ENCODE measurements around the gene C1orf116.

C1orf116 gene

DNA sequence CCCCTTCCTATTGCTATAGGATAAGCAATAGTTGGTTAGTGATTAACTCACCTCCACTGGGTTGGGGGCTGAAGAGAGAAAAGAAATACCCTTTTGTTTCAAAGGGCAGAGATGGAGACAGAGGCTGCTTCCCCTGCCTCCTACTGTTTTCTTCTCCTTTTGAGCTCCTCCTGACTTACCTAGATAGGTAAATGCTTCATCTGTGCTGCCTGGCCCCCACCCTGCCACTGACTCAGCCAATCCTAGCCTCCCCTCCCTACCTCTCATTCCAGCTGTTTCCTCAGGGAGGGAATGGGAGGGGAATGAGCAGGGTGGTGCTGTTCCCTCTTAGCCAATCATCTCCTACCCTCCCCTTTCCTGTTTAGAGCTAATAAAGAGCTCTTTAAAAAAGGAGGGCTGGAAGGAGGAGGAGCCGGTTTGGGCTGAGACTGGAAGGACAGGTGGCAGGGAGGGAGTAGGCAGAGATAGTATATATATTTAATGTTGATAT lies at the start of gene C1orf116:
Gene C1orf116 (minus strand): TSS at position 229 of the 490 bp plus-strand sequence. CDS start 5,158 bp downstream, outside the sequence.
- DNase-seq: no peak

DNA sequence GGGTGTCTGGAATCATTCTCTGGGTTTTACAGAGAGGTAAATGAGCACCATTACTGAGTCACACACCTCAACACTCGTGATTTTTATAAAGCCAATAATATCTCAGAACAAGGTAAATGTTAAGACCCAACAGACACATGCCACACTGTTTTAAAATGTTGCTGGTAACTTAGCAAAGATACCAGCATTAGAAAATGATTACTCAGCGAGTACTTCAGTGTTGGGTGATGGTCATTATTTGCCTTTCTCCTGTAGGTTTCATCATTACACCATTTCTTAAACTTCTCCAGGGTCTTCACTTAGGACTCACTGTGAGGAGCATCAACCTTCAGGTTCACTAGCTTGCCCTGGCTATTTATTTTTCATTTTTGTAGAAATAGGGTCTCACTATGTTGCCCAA lies 49.2 kb upstream of the C1orf116 start:
- DNase-seq: no peak

DNA sequence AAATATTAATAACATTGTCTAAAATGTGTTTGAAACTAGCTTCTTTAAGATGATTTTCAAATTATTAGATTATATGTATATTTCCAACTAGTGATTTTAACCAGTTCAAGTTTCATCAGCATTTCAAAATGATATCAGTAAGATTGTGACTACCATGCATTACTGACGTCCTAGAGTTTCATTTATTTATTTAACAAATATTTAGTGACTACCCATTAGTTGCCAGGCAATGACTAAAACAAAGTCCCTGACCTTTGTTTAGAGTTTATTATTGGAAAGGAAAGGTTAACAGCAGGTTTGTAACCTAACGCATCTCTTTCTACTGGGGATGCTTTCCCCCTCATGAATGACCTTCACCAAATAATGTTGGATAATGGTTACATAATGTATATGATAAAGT lies 48.5 kb upstream of the C1orf116 start:
- no peak for DNase-seq

DNA sequence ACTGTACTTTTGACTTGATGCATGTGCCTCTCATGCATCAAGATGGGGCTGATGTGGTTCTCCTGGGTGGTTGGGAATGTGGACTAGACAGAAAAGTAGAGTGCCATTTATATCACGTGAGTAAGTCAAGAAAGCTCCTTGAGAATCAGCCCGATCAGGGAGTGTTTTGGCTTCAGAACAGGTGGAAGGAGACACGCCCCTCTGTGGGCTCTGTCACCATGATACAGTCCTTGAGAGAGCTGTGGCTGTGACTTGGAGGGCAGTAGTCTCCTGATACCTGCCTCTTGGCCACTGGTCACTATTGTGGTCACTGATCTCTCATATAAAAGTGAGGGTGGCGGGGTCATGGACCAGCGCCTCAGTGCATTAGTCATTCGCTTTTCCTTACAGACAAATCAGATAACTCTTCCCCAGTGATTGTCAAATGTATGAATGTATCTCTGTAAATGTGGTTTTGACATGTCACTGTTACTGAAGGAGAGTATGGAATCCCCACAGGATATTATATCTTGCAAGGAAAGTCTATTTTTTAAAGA lies 47.2 kb upstream of the C1orf116 start:
- no peak for DNase-seq

DNA sequence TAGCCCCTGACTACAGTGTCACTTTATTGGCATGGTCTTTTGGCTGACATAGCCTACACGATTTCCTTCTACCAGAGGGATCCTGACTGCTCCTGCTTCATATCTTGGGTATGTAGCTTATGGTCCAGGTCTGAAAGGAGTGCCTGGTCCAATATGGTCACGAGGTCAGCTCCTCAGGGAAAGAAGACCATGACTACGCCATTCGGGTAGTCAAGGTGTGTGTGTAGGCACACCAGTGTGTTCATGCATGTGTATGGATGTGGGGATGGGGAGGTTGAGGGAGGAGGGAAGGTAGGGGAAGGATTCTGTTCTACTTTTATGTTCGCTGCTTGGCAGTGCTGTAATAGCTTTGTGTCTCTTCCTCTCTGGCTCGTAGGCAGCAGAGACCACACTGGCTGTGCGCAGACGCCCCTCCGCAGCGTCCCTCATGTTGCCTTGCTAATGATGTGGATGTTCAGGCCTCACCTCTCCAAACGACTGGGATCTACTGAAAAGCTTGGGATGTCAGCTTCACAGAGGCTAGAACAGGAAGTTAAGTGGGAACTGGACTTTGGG lies 46.1 kb upstream of the C1orf116 start:
- DNase-seq: no peak

DNA sequence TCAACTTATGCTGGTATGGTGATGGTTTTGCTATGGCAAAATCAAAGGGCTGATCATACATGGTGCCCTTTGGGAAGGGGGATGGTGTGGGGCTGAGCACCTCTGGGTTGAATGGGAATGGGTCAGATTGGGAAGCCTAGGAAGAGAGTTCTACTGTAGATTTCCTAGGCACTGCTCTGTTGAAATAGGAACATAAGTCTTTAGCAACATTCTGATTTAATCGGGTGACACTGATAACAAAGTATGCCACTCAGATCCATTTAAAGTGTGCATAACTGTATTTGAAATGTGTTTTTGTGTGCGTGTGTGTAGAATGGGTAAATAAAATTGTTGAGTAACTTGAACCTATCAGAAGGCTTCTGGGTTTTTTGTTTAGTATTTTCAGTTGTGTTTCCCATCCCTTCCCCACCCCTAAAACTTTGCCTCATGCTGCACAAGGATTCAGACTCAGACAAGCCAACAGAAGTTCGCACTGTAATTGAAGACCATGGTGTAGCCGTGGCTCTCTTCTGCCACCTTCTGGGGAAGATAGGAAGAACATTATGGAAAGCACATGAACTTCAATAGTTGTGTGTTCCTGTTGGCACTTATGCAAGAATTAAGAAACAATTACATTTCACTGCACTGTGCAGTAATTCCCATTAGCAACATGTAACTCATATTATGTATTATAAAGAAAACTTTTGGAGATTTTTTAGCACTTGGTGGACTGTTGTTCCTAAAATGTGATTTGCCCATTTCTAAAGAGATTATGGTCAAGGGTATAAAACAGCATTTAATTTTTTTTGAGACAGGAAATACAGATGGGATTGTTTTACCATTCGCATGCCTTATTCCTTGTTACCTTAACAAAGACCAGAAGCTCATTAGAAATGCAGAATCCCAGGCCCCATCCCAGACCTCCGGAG lies 45.2 kb upstream of the C1orf116 start:
- DNase-seq: peak; percentile 44 to 68

DNA sequence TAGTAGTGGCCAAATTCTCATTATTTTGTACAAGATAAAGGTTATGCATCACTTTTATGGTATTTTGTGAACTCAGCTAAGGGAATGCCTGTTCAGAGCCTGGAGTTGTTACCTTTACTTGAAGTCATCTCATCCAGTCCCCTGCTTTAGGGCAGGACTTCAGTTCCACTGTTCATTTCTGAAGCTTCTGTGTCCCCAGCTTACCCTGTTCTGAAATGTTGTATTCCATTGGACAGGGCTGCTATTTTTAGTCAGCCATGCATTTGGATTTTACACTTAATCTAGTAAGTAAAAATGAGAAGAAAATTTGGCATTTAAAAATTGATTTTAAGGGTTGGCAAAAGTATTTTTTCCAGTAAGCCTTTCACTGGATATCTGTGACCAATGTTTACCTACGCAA lies 44.5 kb upstream of the C1orf116 start:
- DNase-seq: no peak

DNA sequence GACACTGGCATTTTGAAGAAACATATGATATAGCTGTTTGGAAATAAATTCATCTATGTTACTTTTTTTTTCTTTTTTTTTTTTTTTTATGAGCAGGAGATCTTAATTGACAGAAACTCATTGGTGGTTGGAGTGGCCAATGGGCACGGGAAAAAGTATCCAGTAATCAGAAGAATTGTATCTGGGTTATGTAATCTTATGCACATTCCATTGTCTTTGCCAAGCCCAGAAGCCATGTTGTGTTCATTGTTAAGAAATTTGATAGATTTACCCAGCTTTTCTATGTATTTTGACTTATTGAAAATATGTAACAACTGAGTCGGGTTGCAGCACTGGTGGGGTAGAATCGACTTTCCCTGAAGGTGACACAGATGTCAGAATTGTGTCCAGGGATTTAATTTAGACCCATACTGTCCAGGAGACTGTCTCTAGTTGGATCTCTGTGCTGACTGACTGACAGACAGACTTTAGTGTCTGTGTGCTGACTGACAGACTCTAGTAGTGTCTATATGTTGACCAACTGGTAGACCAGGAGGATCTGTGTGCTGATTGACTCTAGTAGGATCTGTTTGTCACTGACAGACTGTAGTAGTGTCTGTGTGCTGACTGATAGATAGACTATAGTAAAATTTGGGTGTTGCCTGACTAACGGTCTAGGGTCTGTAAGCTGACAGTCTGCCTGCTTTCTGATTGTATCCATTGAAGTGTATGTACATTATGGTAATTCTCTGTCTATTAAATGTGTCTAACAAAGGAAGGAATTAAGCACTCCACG lies 43.8 kb upstream of the C1orf116 start:
- DNase-seq: no peak

DNA sequence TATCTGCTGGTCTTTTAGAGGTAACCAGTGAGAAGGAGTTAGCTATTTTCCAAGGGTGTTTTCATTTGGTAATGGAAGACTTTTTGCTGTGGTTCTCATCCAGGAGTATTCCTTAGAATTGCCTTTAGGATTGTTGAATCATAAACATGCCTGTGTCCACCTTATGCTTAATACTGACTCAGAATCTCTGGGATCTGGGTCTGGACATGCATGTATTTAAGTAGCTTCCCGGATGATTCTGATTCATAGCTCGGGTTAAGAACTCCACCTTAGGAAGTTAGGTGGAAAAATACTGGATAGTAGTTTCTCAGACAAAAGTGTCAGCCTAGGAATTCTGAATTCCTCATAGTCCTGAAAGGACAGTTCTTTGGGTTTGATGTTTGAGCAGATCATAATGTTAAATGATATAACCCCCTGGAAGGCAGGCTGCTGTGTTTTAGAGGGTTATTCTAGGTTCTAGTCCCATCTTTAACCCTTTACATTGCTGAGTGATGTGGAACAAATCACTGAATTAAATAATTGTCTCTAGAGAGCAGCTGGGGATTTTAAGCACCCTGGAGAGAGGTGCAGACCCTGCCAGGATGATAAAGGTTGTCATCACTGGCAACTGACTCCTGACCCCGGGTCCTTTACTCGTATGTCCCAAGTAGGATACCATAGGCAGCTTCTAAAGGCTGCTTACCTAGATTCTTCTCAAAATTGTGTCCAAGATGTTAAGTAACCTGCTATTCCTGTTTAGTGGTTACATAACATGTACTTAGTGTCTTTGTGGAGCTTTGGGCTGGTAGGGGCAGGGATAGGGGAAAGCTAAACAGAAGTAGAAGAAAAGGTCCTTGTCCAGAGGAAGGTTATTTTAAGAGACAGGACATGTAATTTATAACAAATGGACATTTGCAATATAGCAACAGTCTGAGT lies 41.6 kb upstream of the C1orf116 start:
- no peak for DNase-seq

DNA sequence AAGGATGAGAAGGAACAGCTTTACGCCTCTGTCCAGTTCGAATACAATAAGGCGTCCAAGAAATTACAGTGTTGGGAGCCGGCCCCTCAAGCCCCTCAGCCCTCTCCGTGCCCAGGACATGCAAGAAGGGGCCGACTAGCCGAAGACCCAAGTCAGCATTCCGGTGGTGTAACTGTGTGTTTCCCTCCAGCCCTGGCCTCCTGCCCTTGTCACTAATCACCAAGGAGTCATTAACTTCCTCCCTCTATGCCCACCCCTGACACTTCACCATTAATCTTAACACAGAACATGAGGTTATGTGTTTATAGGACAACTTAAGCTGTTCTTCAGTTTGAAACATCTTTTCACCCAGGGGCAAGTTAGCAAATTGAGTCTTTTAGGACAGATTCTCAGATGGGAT lies 39.7 kb upstream of the C1orf116 start:
- no peak for DNase-seq

DNA sequence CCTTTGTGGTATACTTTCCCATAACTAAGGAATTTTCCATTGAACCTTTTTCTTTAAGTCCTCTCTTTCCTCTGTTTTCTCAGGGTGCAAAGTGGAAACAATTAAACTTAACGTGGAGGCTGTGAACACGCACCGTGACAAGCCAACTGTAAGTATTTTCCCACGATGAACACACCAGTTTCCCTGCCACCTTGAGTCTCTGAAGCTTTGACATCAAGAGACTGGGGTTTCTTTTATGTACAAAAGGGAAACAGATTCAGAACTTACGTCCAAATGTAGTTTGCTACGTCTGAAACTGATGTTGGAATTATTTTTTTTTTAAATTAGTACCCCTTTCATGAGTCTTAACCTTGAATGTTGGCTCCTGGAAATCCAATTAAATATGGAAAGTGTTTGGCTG lies 38.9 kb upstream of the C1orf116 start:
- DNase-seq: no peak

DNA sequence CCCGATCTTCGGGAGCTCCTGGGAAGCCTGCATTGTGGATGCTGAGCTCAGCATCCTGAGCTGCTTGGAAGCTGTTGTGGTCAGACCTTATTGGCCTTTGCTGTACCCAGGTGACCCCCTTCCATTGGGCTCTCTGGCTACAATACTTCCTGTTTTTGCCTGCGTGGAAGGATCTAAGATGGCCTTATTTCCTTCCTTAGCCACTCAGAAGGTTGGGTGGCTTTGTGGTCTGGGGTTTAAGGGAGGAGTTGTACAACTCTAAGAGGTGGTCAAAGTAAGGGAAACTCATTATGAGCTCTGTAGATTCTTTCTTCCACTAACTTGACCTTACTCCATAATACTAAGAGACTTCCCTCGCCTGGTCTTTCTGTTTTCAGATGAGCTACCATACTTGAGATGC lies 38.3 kb upstream of the C1orf116 start:
- no peak for DNase-seq

DNA sequence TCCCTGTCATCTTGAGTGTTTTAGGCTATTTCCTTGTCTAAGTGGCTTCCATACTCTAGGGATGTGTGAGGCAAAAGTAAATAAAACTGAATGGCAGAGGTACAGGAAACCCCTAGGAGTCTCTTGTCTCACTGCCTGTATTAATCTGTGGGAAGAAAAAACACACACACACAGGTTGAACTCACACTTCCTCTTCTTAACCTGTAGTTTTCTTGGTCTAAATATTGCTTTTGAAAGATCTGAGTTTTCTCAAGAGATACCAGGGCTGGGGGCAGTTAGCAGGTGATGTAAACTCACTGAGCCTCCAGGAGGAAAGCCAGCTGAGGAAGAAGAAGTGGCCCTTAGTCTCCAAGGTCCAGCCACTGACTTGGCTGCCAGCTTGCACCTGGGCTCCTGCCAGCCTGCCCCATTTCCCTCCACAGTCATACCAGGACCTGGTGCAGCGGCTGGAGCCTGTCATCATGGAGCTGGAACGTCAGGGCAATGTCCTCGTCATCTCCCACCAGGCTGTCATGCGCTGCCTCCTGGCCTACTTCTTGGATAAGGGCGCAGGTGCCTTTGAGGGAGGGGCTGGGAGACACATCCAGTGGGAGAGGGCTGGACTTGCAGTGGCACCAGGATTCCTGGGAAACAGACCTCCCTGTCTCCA lies 37.4 kb upstream of the C1orf116 start:
- DNase-seq: no peak

DNA sequence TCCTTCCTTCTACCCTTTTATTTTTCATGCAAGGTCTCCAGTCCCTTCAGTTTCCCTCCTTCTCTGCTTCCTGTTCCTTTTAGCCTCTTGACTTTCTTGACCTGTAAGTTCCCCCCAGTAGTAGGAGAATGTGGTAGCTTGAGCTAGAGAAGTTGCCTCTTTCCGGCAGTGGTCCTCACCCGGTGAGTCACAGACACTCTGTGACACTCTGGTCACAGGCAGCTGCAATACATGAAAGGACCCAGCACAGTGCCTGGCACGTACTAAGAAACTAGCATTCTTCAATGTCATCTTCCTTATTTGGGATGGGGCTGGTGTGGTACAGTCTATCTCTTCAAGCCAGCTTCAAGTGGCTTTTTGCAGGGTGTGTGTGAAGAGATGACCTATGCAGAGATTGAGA lies 36.5 kb upstream of the C1orf116 start:
- no peak for DNase-seq

DNA sequence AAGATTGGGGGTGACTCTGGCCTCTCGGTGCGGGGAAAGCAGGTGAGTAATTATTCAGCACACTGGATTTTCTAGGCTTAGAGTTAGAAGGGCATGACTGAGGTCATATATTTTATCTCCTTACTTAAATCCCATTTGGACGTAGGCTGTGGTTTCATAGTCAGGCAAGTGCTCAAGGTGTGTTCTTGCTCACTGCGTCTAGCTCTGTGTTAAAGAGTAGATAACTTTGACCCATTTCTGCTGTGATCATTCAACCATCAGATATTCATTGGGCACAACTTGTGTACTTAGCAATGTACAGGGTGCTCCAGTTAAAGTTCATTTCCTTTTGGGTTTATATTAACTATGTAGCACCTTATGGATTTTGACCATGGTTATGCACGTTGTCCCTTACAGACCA lies 35.1 kb upstream of the C1orf116 start:
- no peak for DNase-seq

DNA sequence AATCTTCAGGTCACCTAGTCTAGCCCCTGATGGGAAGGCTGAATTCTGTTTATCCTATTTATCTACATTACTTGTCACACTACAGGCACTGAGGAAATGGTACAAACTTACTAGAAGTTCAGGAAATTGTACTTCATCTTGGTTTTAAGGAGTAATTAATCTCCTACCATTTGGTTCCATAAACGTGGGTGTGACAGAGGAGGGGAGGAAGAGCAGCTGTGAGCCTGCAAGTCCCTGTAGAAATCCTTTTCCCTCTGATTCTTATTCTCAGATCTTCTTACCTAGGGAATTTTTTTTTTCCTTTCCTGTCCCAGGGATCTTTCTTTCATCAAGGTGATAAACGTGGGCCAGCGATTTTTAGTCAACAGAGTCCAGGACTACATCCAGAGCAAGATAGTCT lies 34.6 kb upstream of the C1orf116 start:
- DNase-seq: no peak

DNA sequence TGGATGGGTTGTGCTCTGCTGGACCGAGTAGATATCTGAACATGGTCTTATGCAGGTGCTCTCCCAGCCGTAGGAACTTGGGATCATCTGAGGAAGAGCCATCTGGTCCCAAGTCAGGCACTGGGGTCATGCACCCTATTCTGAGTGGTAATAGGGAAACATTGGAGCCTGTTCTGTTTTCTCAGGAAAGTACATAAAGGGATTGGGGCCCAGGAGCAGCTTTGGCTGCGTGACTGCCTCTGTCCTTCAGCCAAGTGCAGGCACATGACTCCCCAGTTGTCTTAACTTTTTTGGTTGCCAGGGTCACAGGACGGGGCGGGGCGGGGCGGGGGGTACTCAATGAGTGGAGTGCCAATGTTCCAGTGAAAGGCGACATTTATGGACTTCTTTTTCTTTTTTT lies 32.0 kb upstream of the C1orf116 start:
- no peak for DNase-seq

DNA sequence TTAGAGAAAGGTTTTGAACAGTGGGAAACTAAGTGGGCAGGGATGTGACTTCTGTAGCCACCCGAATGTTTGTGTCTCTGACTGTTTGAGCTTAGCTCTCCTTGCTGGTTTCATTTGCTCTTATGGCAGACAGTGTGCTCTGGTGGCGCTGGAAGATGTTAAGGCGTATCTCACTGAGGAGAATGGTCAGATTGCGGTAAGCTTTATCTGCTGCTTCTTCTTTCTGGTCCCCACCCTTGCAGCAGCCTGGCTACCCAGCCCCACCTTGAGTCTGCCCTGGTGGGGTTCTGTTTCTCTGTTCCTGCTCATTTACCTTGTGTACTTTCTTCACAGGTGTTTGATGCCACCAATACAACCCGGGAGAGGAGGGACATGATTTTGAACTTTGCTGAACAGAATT lies 30.5 kb upstream of the C1orf116 start:
- no peak for DNase-seq

DNA sequence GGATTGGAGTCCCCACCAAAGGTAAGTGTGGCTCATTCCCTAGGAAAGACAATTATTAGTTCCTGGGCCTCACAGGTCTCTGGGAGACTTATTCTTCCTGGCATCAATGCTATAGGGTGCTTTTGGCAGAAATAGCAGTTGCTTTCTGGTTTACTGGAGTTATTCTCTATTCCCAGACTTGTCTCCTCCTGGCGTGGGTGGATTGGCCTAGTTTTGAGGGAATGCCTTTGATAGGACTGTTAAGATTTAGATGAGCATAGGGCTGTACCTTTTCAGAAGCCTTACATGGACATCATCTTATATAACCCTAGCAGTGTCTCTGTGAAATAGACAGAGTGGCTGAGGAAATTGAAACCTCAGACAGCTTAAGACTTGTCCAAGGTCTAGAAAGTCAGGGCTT lies 29.5 kb upstream of the C1orf116 start:
- no peak for DNase-seq

DNA sequence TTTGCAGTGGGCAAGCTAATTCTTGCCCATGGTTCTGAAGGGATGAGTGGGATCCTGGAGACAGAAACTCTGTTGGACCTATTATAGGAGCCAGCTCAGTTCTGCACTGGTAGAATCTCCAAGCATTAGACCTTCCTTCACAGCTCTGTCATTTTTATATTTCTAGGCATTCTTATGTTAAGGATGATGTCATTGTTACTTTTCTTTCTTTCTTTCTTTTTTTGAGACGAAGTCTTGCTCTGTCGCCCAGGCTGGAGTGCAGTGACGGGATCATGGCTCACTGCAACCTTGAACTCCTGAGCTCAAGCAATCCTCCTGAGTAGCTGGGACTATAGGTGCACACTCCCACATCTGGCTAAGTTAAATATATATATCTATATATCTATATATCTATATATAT lies 28.0 kb upstream of the C1orf116 start:
- no peak for DNase-seq

DNA sequence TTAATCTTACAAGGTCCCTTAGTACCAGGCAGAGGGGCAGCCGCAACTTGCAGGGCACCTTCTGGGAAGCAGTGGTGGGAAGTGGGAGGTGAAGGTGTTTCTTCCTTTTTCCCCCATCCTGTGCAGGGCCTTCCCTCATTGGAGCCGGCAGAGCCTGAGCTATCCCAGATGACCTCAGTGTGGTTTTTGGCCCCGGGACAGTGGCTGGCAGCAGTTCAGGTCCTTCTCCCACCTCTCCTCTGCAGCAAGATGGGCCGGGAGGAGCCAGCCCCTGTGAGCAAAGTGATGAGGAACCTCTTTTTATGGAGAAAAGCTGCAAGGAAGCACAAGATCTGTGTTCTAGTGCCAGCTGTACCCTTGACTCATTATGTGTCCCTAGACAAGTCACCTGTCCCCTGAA lies 27.3 kb upstream of the C1orf116 start:
- no peak for DNase-seq

Data from stimulated activated CD4-positive, alpha-beta T cell treated with anti-CD3 and anti-CD28 coated beads, Interleukin-2, amount 100 ng/mL, for 24 hours (primary cell).